ENCODE results near the gene IQCK. TPM values are rescaled to one million over a fixed set of nuclear protein-coding genes. Genes with fewer than 3 reads are reported as not detected.

IQCK gene
- total RNA-seq, 6 experiments from 2014 or later = 2.0 to 4.7 (median 3.9) TPM

DNA sequence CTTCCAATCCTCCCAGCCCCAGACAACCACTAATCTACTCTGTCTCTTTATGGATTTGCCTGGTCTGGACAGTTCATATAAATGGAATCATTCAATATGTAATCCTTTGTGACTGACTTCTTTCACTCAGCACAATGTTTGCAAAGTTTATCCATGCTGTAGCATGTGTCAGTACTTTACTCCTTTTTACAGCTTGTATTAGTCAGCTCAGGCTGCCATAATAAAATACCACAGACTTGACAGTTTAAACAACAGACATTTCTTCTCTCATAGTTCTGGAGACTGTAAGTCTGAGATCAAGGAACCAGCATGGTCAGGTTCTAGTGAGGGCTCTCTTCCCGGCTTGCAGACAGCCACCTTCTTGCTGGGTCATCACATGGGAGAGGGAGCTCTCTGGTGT, 125.3 kb downstream of the IQCK start:
- H3K4me3 ChIP-seq = no peak overlapping the region
- intact Hi-C loops (cut with DNase I) = no loop called here
- TF ChIP-seq POLR2A (IDR thresholded peaks at IDR 0.05) = no peak
- TF ChIP-seq, protein P1, sequence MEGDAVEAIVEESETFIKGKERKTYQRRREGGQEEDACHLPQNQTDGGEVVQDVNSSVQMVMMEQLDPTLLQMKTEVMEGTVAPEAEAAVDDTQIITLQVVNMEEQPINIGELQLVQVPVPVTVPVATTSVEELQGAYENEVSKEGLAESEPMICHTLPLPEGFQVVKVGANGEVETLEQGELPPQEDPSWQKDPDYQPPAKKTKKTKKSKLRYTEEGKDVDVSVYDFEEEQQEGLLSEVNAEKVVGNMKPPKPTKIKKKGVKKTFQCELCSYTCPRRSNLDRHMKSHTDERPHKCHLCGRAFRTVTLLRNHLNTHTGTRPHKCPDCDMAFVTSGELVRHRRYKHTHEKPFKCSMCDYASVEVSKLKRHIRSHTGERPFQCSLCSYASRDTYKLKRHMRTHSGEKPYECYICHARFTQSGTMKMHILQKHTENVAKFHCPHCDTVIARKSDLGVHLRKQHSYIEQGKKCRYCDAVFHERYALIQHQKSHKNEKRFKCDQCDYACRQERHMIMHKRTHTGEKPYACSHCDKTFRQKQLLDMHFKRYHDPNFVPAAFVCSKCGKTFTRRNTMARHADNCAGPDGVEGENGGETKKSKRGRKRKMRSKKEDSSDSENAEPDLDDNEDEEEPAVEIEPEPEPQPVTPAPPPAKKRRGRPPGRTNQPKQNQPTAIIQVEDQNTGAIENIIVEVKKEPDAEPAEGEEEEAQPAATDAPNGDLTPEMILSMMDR (IDR thresholded peaks at IDR 0.05) = no peak
- no peak for DNase-seq
- no peak overlapping the region for H3K27ac ChIP-seq
- no peaks in the 10 kb centered on the region for H3K4me1 ChIP-seq
- no peaks in the 10 kb centered on the region for H3K9me3 ChIP-seq
- WGBS (ENCODE audit: insufficient coverage, low coverage, low lambda C conversion rate, missing lambda C conversion rate) = 100% methylated on average over 1 of the region's 1 CpG
- no peaks in the 10 kb centered on the region for H3K36me3 ChIP-seq
- H3K27me3 ChIP-seq = no peaks in the 10 kb centered on the region
- ATAC-seq = no peak

DNA sequence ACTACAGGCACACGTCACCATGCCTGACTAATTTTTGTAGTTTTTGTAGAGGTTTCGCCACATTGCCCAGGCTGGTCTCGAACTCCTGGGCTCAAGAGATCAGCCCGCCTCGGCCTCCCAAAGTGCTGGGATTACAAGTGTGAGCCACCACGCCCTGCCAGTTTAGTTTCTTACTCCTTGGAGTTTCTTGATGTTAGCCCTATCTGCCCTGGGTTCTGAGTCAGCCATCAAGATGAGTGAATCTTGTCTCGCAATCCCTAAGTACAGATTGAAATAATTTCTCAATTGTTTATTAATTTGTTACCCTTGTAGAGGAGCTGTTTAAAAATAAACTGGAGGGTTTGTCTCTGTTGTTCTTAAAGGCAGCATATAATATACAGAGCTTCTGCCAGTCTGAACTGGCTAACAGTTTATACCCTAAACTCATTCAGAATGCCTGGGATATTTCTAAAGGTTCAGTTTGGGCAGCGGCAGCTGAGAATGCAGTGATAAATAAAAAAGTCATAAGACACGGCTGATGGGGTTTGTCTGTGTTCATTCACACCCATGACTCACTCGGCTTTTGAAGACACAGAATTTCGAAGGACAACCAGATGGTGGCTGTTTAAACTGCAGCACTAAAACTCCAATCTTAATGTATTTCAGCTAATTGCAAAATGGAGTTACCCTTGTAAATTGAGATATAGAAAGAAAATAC, 127.0 kb downstream of the IQCK start:
- DNase-seq = no peak
- WGBS (ENCODE audit: insufficient coverage, low coverage, low lambda C conversion rate, missing lambda C conversion rate) = 74% methylated on average over 7 of the region's 11 CpGs
- ATAC-seq = no peak
- Histone ChIP-seq H3K27ac (no peak overlapping the region), H3K9me3 (no peaks in the 10 kb centered on the region), H3K4me1 (no peaks in the 10 kb centered on the region), H3K4me3 (no peak overlapping the region), H3K36me3 (no peaks in the 10 kb centered on the region), H3K27me3 (no peaks in the 10 kb centered on the region)
- intact Hi-C loops (cut with DNase I) = no loop called here
- no peak for TF ChIP-seq POLR2A (IDR thresholded peaks at IDR 0.05)
- TF ChIP-seq, protein P1 (IDR thresholded peaks at IDR 0.05) = no peak

DNA sequence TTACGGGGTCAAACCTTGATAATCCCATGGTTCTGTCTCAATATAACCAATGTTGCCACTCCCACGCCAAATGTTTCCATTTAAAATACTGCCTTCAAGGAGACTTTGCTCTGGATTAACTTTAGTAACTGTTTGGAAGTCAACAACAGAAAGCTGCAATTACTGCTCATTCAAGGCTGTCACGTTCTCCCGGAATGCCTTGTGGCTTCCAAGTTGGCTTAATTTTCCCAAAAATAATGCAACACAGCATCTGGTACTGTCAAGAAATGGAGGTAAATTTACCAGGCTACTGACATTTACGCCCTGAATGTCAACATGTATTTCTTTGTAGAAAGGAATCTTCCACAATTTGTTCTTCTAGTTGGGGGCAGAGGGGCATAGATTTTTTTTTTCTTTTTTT, 128.4 kb downstream of the IQCK start:
- 82% methylated on average over 5 of the region's 5 CpGs for WGBS (ENCODE audit: insufficient coverage, low coverage, low lambda C conversion rate, missing lambda C conversion rate)
- Histone ChIP-seq H3K27me3 (no peaks in the 10 kb centered on the region), H3K4me3 (no peak overlapping the region), H3K27ac (no peak overlapping the region), H3K9me3 (no peaks in the 10 kb centered on the region), H3K4me1 (no peaks in the 10 kb centered on the region), H3K36me3 (no peaks in the 10 kb centered on the region)
- no peak for DNase-seq
- ATAC-seq = no peak
- no peak for TF ChIP-seq POLR2A (IDR thresholded peaks at IDR 0.05)
- TF ChIP-seq, protein P1 (IDR thresholded peaks at IDR 0.05) = no peak
- intact Hi-C loops (cut with DNase I) = no loop called here

DNA sequence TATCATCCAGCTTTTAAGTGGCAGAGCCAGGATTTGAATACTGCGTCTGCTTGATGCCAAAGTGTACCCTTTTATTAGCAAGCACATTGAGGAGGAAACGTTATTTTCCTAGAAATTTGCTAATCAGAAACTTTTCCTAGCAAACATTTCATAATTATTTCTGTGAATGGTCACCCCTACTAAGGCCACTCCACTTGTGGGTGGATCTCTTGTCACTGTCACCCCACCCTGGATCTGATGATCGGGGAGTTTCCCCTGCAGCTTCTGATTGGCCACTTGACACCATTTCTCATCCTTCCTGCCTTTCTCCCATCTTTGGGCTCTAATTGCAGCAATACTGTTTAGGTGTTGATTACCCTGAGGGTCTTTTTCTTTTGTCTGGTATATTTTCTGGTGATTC, 130.7 kb downstream of the IQCK start:
- Histone ChIP-seq H3K36me3 (no peaks in the 10 kb centered on the region), H3K27me3 (no peaks in the 10 kb centered on the region), H3K27ac (no peak overlapping the region), H3K4me1 (no peaks in the 10 kb centered on the region), H3K9me3 (no peaks in the 10 kb centered on the region), H3K4me3 (no peak overlapping the region)
- TF ChIP-seq, protein P1 (IDR thresholded peaks at IDR 0.05) = no peak
- no peak for TF ChIP-seq POLR2A (IDR thresholded peaks at IDR 0.05)
- 58% methylated on average over 3 of the region's 3 CpGs for WGBS (ENCODE audit: insufficient coverage, low coverage, low lambda C conversion rate, missing lambda C conversion rate)
- ATAC-seq (no peak), DNase-seq (no peak)
- intact Hi-C loops (cut with DNase I) = no loop called here

Measured in right lobe of liver (tissue), 6 donors.